H9 (cell line): Measurements from ENCODE around the gene SPTLC3. TPM values are rescaled to one million over a fixed set of nuclear protein-coding genes. Genes with fewer than 3 reads are reported as not detected.

Experiments used
- DNase-seq: peaks from one replicate; pipeline ENCODE4 v3.0.0-alpha.2; 2017
- H2AFZ ChIP-seq: one replicate; pipeline ENCODE4 v1.6.1; 2013; ENCODE audit warnings: mild to moderate bottlenecking, low read length, control low read depth, moderate library complexity
- H2AK5ac ChIP-seq: 2 replicates; pipeline ENCODE4 v1.6.1; 2013; ENCODE audit warnings: low read length, control low read depth, mixed read lengths; ENCODE audit not compliant: insufficient read length
- H2BK120ac ChIP-seq: one replicate; pipeline ENCODE4 v1.6.1; 2013; ENCODE audit warnings: low read depth, mild to moderate bottlenecking, low read length, control low read depth, inconsistent platforms; ENCODE audit not compliant: poor library complexity, severe bottlenecking
- H2BK12ac ChIP-seq: 2 replicates; pipeline ENCODE4 v1.6.1; 2013; ENCODE audit warnings: low read length, control low read depth, mixed read lengths, low read depth; ENCODE audit not compliant: insufficient read length
- H2BK15ac ChIP-seq: 2 replicates; pipeline ENCODE4 v1.6.1; 2013; ENCODE audit warnings: low read depth, low read length, control low read depth
- H2BK20ac ChIP-seq: one replicate; pipeline ENCODE4 v1.6.1; 2013; ENCODE audit warnings: low read depth, mild to moderate bottlenecking, low read length, control low read depth, inconsistent platforms; ENCODE audit not compliant: poor library complexity, severe bottlenecking
- H2BK5ac ChIP-seq: 2 replicates; pipeline ENCODE4 v1.6.1; 2013; ENCODE audit warnings: low read length, control low read depth, mixed read lengths; ENCODE audit not compliant: insufficient read length
- H3K14ac ChIP-seq: 2 replicates; pipeline ENCODE4 v1.6.1; 2013; ENCODE audit warnings: low read length, control low read depth; ENCODE audit not compliant: insufficient read depth
- H3K18ac ChIP-seq: 2 replicates; pipeline ENCODE4 v1.6.1; 2013; ENCODE audit warnings: low read depth, mild to moderate bottlenecking, mixed read lengths, low read length, control low read depth; ENCODE audit not compliant: insufficient read length
- H3K23ac ChIP-seq: 2 replicates; pipeline ENCODE4 v1.6.1; 2013; ENCODE audit warnings: low read length, control low read depth, mixed read lengths, low read depth; ENCODE audit not compliant: insufficient read length
- H3K23me2 ChIP-seq: 2 replicates; pipeline ENCODE4 v1.6.1; 2013; ENCODE audit warnings: low read depth, mild to moderate bottlenecking, mixed read lengths, low read length, control low read depth; ENCODE audit not compliant: insufficient read length, poor library complexity, severe bottlenecking
- H3K27ac ChIP-seq: 2 replicates; pipeline ENCODE4 v1.5.1; 2013; ENCODE audit warnings: low read length, control low read depth, mixed read lengths, low read depth; ENCODE audit not compliant: insufficient read length
- H3K27me3 ChIP-seq: 2 replicates; pipeline ENCODE4 v1.6.1; 2013; ENCODE audit warnings: low read length, control low read depth, inconsistent platforms; ENCODE audit not compliant: insufficient read depth
- H3K4ac ChIP-seq: 2 replicates; pipeline ENCODE4 v1.6.1; 2013; ENCODE audit warnings: low read depth, mild to moderate bottlenecking, control low read depth, inconsistent platforms, low read length, moderate library complexity
- H3K4me1 ChIP-seq: 2 replicates; pipeline ENCODE4 v1.6.1; 2013; ENCODE audit warnings: low read length, control low read depth, inconsistent platforms; ENCODE audit not compliant: insufficient read depth
- H3K4me2 ChIP-seq: 2 replicates; pipeline ENCODE4 v1.6.1; 2013; ENCODE audit warnings: low read length, control low read depth, mixed read lengths; ENCODE audit not compliant: insufficient read length, insufficient read depth
- H3K56ac ChIP-seq: 2 replicates; pipeline ENCODE4 v1.6.1; 2013; ENCODE audit warnings: low read depth, mild to moderate bottlenecking, mixed read lengths, low read length, control low read depth; ENCODE audit not compliant: insufficient read length
- H3K79me1 ChIP-seq: 2 replicates; pipeline ENCODE4 v1.6.1; 2013; ENCODE audit warnings: low read depth, mild to moderate bottlenecking, moderate library complexity, low read length, control low read depth, inconsistent platforms; ENCODE audit not compliant: insufficient read depth, poor library complexity, severe bottlenecking
- H3K79me2 ChIP-seq: 2 replicates; pipeline ENCODE4 v1.6.1; 2013; ENCODE audit warnings: low read length, control low read depth, inconsistent platforms; ENCODE audit not compliant: insufficient read depth
- H3K9ac ChIP-seq: 2 replicates; pipeline ENCODE4 v1.6.1; 2013; ENCODE audit warnings: low read length, control low read depth, mixed read lengths; ENCODE audit not compliant: insufficient read length; ENCODE audit errors: extremely low read depth
- H3K9me3 ChIP-seq: one replicate; pipeline ENCODE4 v1.6.1; 2013; ENCODE audit warnings: low read depth, low read length, inconsistent platforms; ENCODE audit not compliant: control insufficient read depth
- H3T11ph ChIP-seq: one replicate; pipeline ENCODE4 v1.6.1; 2013; ENCODE audit warnings: mild to moderate bottlenecking, low read length, control low read depth, inconsistent platforms
- H4K20me1 ChIP-seq: one replicate; pipeline ENCODE4 v1.6.1; 2013; ENCODE audit not compliant: control insufficient read depth, insufficient read length, insufficient read depth
- H4K5ac ChIP-seq: 2 replicates; pipeline ENCODE4 v1.6.1; 2013; ENCODE audit warnings: low read depth, mild to moderate bottlenecking, mixed read lengths, low read length, control low read depth; ENCODE audit not compliant: insufficient read length
- H4K8ac ChIP-seq: replicated peaks from 2 replicates; pipeline ENCODE4 v1.6.1; 2013; ENCODE audit warnings: low read length, control low read depth, mixed read lengths, low read depth; ENCODE audit not compliant: insufficient read length
- H4K91ac ChIP-seq: 2 replicates; pipeline ENCODE4 v1.6.1; 2013; ENCODE audit warnings: low read depth, mild to moderate bottlenecking, moderate library complexity, mixed read lengths, low read length, control low read depth; ENCODE audit not compliant: insufficient read length
- H3K27ac Mint-ChIP-seq, 3 experiments: 2 replicates in 2 of 3; 3 replicates in 1 of 3; pipeline ENCODE4 v1.8.0; 2020 to 2021; ENCODE audit warnings: mixed read lengths in 3 of 3, mild to moderate bottlenecking in 1 of 3, moderate library complexity in 1 of 3
- H3K27me3 Mint-ChIP-seq: 2 replicates; pipeline ENCODE4 v1.8.0; 2021; ENCODE audit warnings: low read depth, mild to moderate bottlenecking, moderate library complexity, mixed read lengths
- H3K36me3 Mint-ChIP-seq, 3 experiments: 2 replicates in 2 of 3; 3 replicates in 1 of 3; pipeline ENCODE4 v1.8.0; 2020 to 2021; ENCODE audit warnings: low read depth in 3 of 3, mixed read lengths in 3 of 3; ENCODE audit not compliant: insufficient read depth in 1 of 3
- H3K4me1 Mint-ChIP-seq, 2 experiments: 2 replicates each; pipeline ENCODE4 v1.8.0; 2020; ENCODE audit warnings: mixed read lengths in 2 of 2
- H3K4me3 Mint-ChIP-seq, 2 experiments: 2 replicates in 1 of 2; 3 replicates in 1 of 2; pipeline ENCODE4 v1.8.0; 2020 to 2021; ENCODE audit warnings: mild to moderate bottlenecking in 2 of 2, mixed read lengths in 2 of 2, moderate library complexity in 1 of 2
- H3K9me3 Mint-ChIP-seq, 2 experiments: 2 replicates in 1 of 2; 3 replicates in 1 of 2; pipeline ENCODE4 v1.8.0; 2020; ENCODE audit warnings: mild to moderate bottlenecking in 2 of 2, mixed read lengths in 2 of 2, moderate library complexity in 1 of 2
- CTCF ChIP-seq: fragments of 200-600 bp; sonication (generic); conservative IDR thresholded peaks from 3 replicates; pipeline ENCODE4 v1.8.0; 2021; ENCODE audit warnings: antibody characterized with exemption, mild to moderate bottlenecking
- WGBS: extraction: QIAGEN DNeasy Blood & Tissue Kit; methylation state at CpG from one replicate; pipeline ENCODE4 v1.1.7; 2013; ENCODE audit warnings: missing lambda C conversion rate, low lambda C conversion rate, mixed read lengths; ENCODE audit not compliant: insufficient read length; ENCODE audit errors: extremely low coverage; 5-methylcytosine and 5-hydroxymethylcytosine counted together
- total RNA-seq: library from RNA; stranded (reverse); gene quantifications from 2 replicates; pipeline ENCODE4 v1.2.1, GENCODE V29; 2021

Gene SPTLC3
- total RNA-seq, 1 experiment from 2014 or later: 0.68 TPM

GRCh38 chr20:12966468-12967085, 42.2 kb upstream of the SPTLC3 start:
- Histone ChIP-seq H4K5ac (no peak overlapping the region), H3K23me2 (no peaks in the 10 kb centered on the region), H3K27me3 (no peaks in the 10 kb centered on the region), H2BK15ac (no peak overlapping the region), H3K4me2 (no peak overlapping the region), H2BK120ac (no peak overlapping the region), H3K27ac (no peak overlapping the region), H3K18ac (no peak overlapping the region), H3K4me1 (no peaks in the 10 kb centered on the region; the same call in 1 of the 2 replicates), H3K9me3 (peaks cover 5% of the 10 kb centered on the region), H2AK5ac (no peak overlapping the region), H3K9ac (no peak overlapping the region), H3K56ac (no peak overlapping the region), H2AFZ (no peak overlapping the region), H2BK20ac (no peak overlapping the region), H4K8ac (no peak overlapping the region), H2BK5ac (no peak overlapping the region), H3K14ac (no peak overlapping the region), H4K91ac (no peak overlapping the region), H3K23ac (no peak overlapping the region), H3K79me1 (no peaks in the 10 kb centered on the region), H2BK12ac (no peak overlapping the region), H3T11ph (no peak overlapping the region), H4K20me1 (no peaks in the 10 kb centered on the region), H3K4ac (no peak overlapping the region), H3K79me2 (no peaks in the 10 kb centered on the region)
- Mint-ChIP-seq H3K9me3 (peaks cover 6 to 7% of the 10 kb centered on the region in 2 experiments), H3K27me3 (no peaks in the 10 kb centered on the region), H3K4me3 (no peak overlapping the region), H3K27ac (no peak overlapping the region), H3K36me3 (peaks cover 4 to 7% (median 7%) of the 10 kb centered on the region in 3 experiments; a peak in 6 of 7 replicates), H3K4me1 (peaks cover 4 to 5% of the 10 kb centered on the region in 2 experiments; a peak in 3 of 4 replicates)
- WGBS: no CpG with 5 or more reads among the region's 1 CpG
- TF ChIP-seq CTCF: peak; percentile 48; the same call in 2 of the 3 replicates
- DNase-seq: no peak
